Stimulated activated CD8-positive, alpha-beta memory T cell treated with anti-CD3 and anti-CD28 coated beads, Interleukin-15, amount 100 ng/mL, for 48 hours (primary cell): ENCODE measurements around the gene MAPK8.

Experiments
- DNase-seq, 2 donors: peaks; one replicate each; pipeline ENCODE4 v3.0.0-alpha.2; 2020; ENCODE audit warnings: low read depth in 2 of 2

Gene MAPK8

GRCh38 chr10:48449501-48450232 is 143.2 kb downstream of the MAPK8 start:
- no peak for DNase-seq

GRCh38 chr10:48450233-48450740 is 143.8 kb downstream of the MAPK8 start:
- no peak for DNase-seq

- DNase-seq = no peak
These were observed 144.4 kb downstream of the MAPK8 start for GRCh38 chr10:48450741-48451466.

- DNase-seq = no peak
These were observed 145.7 kb downstream of the MAPK8 start for GRCh38 chr10:48451969-48452878.

- DNase-seq = no peak
These were observed 146.5 kb downstream of the MAPK8 start for GRCh38 chr10:48452879-48453412.

GRCh38 chr10:48453451-48454301 is 147.2 kb downstream of the MAPK8 start:
- DNase-seq = no peak

GRCh38 chr10:48454302-48455054 is 148.0 kb downstream of the MAPK8 start:
- no peak for DNase-seq

GRCh38 chr10:48455055-48455391 is 148.5 kb downstream of the MAPK8 start:
- DNase-seq = no peak

GRCh38 chr10:48455392-48456151 is 149.1 kb downstream of the MAPK8 start:
- DNase-seq = no peak

- no peak for DNase-seq
These were observed 149.9 kb downstream of the MAPK8 start for GRCh38 chr10:48456361-48456804.

- DNase-seq = no peak
These were observed 150.6 kb downstream of the MAPK8 start for GRCh38 chr10:48456808-48457761.

- DNase-seq = no peak
These were observed 151.6 kb downstream of the MAPK8 start for GRCh38 chr10:48457949-48458661.

GRCh38 chr10:48458662-48459048 is 152.2 kb downstream of the MAPK8 start:
- DNase-seq = no peak

GRCh38 chr10:48459270-48460150 is 153.0 kb downstream of the MAPK8 start:
- no peak for DNase-seq

- no peak for DNase-seq
These were observed 153.7 kb downstream of the MAPK8 start for GRCh38 chr10:48460182-48460581.

GRCh38 chr10:48461623-48462481 is 155.4 kb downstream of the MAPK8 start:
- no peak for DNase-seq
